ENCODE results near the gene ZNF574.
A peak's percentile ranks its signal among the peaks of the same experiment; 100 is the strongest.
"Not testable (repeated sequence)": the region's sequence is repeated elsewhere in the genome, so short reads cannot be mapped to it uniquely, and the experiment has no call there.

The ZNF574 gene

DNA sequence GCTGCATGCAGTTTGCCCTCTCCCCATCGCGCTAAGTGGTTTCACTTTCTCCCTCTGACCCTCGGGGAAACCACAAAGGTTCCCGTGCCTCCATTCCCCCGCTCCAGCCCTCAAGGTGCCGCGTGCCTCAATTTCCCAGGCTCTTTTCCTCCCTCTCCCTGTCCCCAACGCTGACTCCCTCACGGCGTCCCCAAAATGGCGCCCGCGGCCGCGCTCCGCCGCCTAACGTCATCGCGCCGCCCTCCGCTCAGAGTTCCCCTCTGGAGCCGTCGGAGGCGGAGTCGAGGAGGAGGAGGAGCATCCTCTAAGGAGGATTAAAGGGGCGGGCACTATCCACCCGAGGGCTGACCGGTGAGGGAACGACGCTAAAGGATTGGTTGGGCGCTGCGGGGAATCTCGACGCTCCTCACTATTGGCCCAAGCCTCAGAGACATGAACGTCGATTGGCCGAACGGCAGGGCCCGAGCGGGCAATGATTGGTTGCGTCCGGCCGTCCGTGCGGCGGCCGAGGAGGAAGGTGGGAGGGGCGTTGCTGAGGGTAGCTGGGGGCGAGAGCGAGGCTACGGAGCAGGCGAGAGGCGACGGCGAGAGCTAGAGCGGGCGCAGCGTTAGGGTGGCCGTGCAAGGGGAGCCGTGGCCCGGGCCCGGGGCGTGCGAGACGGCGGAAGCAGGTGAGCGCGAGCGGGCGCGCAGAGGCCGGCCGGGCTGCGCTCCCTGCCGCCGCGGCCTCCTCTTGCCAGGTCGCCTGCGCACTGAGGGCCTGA is at the start of gene ZNF574:
ZNF574 (plus strand) TSS at position 551 of the 764 bp plus-strand sequence. CDS start 2,441 bp downstream, outside the sequence.
- peak; percentile 99 for DNase-seq

DNA sequence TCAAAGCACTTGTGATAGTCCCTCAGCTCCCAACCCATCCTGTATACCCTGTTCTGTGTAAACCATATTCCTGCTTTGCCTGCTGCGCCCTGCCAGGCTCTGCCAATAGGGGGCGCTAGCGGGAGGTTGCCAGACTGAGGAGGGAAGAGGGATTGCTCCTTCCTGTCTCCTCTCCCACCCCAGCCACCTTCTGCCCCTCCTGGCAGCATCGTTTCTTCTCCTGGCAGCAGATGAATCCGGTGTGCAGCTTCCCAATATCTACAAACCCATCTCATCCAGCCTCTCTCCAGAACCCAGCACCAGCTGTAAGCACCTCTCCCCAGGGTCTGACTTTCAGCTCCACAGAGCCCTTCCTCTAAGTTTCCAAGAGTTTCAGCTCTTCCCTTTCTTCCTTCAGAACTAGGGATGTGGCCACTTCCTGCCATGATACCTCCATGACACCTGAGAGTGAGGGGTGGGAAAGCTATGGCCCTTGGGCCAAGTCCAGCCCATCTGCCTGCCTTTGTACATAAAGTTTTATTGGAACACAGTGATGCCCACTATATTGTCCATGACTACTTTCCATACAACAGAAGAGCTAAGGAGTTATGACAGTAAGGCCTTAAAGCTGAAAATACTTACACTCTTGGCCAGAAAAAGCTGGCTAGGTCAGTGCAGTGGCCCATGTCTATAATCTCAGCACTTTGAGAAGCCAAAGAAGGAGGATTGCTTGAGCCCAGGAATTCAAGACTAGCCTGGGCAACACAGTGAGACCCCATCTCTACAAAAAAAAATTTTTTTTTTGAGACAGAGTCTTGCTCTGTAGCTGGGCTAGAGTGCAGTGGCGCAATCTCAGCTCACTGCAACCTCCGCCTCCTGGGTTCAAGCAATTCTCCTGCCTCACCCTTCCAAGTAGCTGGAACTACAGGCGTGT is 47.4 kb upstream of the ZNF574 start:
- DNase-seq = no peak

DNA sequence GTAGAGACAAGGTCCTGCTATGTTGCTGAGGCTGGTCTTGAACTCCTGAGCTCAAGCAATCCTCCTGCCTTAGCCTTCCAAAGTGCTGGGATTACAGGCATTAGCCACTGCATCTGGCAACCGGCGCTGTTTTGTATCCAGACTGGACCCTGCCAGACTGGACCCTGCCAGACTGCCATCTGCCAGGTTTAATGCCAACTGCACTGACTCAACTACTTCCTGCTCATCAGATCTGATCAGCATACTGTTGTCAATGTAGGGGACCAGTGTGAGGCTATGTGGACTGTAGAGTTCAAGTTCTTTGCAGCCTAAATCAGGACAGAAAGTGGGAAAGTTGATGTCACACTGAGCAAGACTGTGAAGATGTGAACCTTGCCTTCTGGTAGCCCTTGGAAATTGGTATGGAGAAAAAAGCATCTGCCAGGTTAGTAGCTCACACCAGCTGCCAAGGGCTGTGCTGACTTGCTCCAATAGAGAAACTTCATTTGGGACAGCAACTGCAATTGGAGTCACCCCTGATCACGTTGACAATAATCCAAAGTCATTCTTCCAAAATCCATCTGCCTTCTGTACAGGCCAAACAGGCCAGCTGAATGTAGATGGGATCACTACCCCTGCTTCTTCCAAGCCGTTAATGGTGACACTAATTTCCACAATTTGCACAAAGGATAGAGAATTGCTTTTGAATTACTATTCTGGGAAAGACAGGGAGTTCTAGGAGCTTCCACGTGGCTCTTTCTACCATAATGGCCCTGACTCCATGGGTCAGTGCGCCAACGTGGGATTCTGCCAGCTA is 45.1 kb upstream of the ZNF574 start:
- DNase-seq = no peak

GRCh38 chr19:42032431-42032830 is 43.5 kb upstream of the ZNF574 start:
- DNase-seq = no peak

DNA sequence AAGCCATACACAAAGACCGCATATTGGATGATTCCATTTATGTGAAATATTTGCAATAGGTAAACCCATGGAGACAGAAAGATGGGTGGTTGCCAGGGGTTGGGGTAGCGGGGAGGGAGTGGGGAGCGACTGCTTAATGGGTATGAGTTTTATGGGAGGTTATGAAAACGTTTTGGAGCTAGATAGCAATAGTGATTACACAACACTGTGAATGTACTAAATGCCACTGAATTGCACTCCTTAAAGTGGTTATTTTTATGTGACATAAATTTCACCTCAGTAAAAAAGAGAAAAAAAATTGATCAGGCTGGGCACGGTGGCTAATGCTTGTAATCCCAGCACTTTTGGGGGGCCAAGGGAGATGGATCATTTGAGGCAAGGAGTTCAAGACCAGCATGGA is 42.6 kb upstream of the ZNF574 start:
- no peak for DNase-seq

DNA sequence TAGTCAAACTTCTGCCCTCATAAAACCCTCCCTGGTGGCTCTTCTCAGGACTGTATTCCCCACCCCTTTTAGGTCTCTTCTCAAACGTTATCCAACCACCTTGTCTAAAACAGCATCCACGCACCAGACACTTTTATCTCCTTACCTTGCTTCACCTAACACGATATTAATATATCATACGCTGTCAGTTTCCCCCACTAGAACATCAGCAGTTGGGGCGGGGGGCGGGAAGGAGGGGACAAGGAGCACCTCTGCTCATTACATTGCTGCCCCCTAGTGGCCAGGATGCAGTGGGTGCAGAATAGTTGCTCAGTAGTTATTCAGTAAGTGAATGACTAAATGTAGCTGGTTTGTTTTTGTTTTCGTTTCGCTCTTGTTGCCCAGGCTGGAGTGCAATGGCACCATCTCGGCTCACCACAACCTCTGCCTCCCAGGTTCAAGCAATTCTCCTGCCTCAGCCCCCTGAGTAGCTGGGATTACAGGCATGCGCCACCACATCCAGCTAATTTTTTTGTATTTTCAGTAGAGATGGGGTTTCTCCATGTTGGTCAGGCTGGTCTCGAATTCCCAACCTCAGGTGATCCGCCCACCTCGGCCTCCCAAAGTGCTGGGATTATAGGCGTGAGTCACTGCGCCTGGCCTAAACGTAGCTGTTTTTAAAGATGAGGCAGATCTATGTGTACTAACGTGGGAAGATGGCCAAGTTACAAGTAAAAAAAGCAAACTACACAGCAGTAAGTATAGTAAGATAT is 41.1 kb upstream of the ZNF574 start:
- DNase-seq = peak; percentile 70

DNA sequence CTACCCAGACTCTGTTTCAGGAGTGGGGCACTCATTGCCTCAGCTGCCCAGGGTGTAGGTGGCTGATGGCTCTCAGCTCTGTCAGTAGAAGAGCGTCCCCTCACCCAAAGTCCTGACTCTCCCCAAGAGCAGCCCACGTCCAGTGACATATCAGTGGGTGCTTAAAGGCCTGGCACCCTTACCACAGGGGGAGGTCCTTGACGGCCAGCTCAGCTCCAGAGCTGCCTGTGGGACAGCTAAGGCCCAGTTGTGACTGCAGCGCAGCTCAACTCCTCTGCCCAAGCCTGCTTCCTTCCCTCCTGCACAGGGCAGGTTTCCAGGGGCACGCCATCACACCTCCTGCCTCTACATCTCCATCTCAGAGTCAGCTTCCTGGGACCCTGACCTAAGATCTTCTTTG is 38.3 kb upstream of the ZNF574 start:
- DNase-seq = no peak

- DNase-seq = no peak
Observed at GRCh38 chr19:42038666-42039065, 37.3 kb upstream of the ZNF574 start.

GRCh38 chr19:42040031-42040430 is 35.9 kb upstream of the ZNF574 start:
- no peak for DNase-seq

DNA sequence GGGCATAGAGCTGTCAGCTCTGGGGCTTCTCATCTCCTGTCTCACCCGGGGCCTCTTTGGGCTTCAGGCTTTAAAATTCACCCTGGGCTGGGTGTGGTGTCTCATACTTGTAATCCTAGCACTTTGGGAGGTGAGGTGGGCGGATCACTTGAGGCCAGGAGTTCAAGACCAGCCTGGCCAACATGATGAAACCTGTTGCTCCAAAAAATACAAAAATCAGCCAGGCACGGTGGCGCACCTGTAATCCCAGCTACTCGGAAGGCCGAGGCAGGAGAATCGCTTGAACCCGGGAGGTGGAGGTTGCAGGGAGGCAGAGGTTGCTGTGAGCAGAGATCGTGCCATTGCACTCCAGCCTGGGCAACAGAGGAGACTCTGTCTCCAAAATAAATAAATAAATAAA is 35.5 kb upstream of the ZNF574 start:
- not testable (repeated sequence) for DNase-seq

DNA sequence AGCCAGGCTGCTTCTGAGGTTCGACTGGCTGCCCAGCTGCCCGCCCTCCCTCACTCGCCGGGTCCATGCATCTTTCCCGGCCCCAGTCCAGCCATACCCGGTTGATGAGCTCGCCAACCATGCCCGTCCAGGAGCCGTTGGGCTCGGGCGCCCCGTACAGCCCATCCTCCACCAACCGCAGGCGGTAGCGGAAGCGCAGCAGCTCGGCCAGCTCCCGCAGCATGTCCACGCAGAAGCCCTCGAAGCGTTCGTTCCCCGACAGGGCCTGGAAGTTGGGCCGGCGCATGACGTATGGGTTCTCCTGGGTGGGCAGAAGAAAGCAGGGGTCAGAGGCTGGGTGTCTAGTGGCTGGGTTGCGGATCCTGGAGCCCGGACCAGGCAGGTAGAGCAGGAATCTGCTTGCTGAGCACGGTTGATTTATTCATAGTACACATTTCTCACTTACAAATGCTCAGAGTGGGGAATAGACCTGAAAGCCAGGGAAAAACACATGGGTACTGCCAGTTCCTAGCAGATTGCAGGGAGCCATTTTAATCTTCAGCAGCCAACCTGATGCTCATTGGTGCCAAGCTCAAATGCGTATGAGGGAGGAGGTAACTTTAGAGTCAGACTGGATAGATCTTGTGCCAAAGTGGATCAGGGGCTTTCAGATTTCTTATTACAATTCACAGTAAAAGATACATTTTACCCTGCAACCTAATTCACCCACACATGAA is 33.4 kb upstream of the ZNF574 start:
- no peak for DNase-seq

GRCh38 chr19:42045575-42045974 is 30.4 kb upstream of the ZNF574 start:
- no peak for DNase-seq

GRCh38 chr19:42048992-42049391 is 27.0 kb upstream of the ZNF574 start:
- DNase-seq = peak; percentile 8

GRCh38 chr19:42051166-42052115 is 24.5 kb upstream of the ZNF574 start:
- DNase-seq = no peak

DNA sequence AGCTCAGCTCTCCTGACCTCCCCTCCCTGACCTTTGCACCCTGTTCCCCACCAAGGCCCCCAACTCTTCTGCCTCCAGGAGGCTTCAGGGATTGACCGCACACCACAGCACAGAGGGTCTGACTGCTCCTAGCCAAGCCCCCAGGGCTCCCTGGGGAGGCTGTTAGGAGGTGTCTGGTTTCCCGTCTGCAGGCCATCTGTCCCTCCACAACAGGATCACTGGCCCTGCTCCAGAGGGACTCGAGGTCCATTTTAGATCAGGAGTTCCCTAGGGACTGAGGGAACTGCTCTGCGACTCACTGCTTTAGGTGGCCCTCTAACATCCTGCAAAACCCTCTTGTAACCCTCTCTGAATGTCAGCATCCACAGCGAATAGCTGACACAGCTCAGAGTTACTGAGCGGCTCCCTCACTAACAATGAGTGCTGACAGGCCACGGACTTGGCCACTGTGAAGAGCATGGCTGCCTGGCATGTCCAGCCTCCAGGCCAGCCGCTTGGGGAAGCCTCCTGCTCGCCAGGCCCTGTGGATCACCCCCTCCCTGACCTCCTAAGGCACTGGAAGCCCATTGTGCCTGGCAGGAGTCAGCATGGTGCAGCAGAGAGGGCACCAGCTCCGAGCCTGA is 23.6 kb upstream of the ZNF574 start:
- no peak for DNase-seq

DNA sequence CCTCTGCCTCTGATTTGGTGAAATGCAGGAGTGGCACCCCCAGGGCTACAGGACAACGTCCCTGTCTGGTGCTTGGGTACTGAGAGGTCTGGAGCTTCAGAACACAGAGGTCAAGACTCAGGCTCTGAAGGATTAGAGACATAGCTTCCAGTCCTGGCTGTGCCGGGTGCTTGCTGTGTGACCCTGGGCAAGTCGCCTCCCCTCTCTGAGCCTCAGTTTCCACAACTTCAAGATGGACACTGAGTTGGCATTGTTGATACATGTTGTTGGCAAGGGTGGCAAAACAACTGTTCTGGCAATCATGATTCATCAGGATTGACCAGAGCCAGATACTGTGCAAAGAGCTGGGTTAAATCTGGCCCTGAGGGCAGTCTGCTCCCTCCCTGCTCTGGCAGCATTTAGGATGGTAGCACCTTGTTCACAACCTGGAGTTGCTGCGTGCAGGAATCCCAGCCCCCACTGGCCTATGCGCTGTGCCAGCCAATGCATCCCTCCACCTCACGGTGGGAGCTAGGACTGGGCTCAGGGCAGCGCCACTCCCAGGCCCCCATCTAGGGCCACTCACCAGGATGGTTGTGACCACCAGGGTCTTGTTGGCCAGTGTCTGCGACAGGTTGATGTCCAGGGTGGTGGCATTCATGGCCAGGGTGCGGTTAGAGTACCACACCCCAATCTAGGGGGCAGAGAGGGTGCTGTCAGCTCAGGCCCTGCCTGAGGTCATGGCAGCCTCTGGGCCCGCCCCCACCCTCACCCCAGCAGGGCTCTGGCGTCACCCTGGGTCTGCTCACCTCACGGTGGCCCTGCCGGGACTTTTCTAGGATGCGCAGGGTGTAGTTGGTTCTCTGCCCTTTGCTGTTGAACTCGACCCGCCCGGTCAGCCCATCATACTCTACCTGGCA is 22.7 kb upstream of the ZNF574 start:
- no peak for DNase-seq

DNA sequence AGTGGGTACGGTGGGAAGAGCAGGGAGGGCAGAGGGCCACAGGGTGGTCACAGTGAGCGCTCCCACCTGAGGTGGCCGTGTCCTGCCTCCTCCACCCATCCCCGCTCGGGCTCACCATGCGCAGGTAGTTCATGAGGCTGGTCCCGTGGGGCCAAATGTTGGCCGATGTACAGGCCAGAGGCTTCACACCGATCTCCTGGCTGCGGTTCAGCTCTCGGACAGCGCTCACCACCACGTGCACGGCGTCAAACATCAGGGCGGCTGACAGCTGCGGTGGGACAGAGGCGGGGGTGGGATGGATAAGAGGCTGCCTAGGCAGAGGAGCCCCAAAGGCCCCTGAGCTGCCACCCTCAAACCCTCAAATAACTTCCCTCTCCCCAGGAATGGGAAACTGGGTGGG is 21.8 kb upstream of the ZNF574 start:
- DNase-seq = no peak

GRCh38 chr19:42057846-42058245 is 18.1 kb upstream of the ZNF574 start:
- DNase-seq = no peak

GRCh38 chr19:42059196-42059595 is 16.8 kb upstream of the ZNF574 start:
- DNase-seq = no peak

Data from CD4-positive, alpha-beta T cell treated with Interleukin-4 for 4 hours (primary cell).